Hepatocyte (in vitro differentiated cells): Measurements from ENCODE around the gene GNPAT.

ENCODE experiments used
- CTCF ChIP-seq: fragments of 200-600 bp; sonication (generic); IDR thresholded peaks from 2 replicates; pipeline ENCODE4 v1.5.1; 2016; ENCODE audit warnings: antibody characterized with exemption, mild to moderate bottlenecking; ENCODE audit not compliant: poor library complexity
- EZH2 ChIP-seq: fragments of 200-600 bp; sonication (generic); IDR thresholded peaks from 2 replicates; pipeline ENCODE4 v1.6.1; 2016; ENCODE audit warnings: antibody characterized with exemption, mild to moderate bottlenecking, borderline replicate concordance
- EZH2phosphoT487 ChIP-seq: fragments of 200-600 bp; sonication (generic); IDR thresholded peaks from one replicate; pipeline ENCODE4 v1.6.1; 2018; ENCODE audit warnings: antibody characterized with exemption, mild to moderate bottlenecking, low read depth, moderate library complexity; ENCODE audit not compliant: unreplicated experiment, severe bottlenecking

- TF ChIP-seq CTCF (no peak), EZH2phosphoT487 (no peak), EZH2 (no peak)
Observed at GRCh38 chr1:231313661-231314060, 72.6 kb downstream of the GNPAT start.
